Measurements from ENCODE around the gene P2RY14. TPM values are rescaled to one million over a fixed set of nuclear protein-coding genes. Genes with fewer than 3 reads are reported as not detected.

P2RY14 gene
- total and polyA plus RNA-seq, 2 of the 13 experiments (the other 11 are each of a cell fraction or from before 2014, with no cell fraction given), result not detected

DNA sequence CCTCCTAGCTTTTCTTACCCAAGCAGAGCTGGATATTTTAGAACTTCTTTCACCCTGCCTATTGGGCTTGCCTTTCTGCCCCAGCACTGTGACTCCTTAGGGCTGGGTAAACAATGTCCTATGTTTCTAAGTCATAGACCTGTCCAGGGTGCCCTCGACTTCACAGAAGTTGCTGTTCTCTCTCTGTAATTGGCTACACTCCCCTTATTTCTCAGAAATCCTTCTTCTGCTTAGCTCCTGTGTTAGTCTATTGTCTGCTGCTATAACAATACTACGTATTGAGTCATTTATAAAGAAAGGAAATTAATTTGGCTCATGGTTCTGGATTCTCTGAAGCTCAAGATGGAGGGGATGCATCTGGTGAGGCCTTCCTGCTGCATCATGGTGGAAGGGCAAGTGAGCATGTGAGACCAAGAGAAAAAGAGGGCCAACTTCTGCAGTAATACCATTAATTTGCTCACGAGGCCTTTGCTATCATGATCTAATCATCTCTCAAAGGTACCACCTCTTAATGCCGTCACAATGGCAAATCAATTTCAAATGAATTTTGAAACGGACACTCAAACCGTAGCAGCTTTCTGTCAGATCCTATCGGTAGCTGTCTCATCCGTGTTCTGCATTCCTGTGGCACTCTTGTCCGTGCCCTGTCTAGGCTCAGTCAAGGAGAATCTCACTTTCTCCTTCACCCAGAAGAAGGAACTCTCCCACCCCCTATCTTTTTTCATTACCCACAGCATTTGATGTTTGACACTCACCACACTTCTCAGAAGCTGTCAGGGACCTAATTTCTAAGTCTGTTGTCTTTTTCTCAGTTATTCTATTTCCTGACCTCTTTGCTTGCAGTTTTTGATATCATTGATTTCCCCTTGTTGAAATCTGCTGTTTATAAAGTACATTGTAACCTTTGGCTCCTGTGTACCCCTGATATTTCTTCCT, 53.0 kb downstream of the P2RY14 start:
- Histone ChIP-seq H4K20me1 (ENCODE audit: insufficient read depth, low read length) (no peaks in the 10 kb centered on the region), H3K79me2 (ENCODE audit: insufficient read depth, low read length) (no peaks in the 10 kb centered on the region), H3K4me2 (ENCODE audit: low read depth, low read length) (no peak overlapping the region), H3K36me3 (replicated peaks in 1 of 2; ENCODE audit: control insufficient read depth in 1 of 2, insufficient read depth in 2 of 2, low read length in 2 of 2) (no peaks in the 10 kb centered on the region), H3K4me3 (replicated peaks in 1 of 3; ENCODE audit: insufficient read depth in 1 of 3, low read depth in 2 of 3, low read length in 3 of 3) (no peak overlapping the region), H3K27me3 (ENCODE audit: control insufficient read depth in 1 of 2, insufficient read depth in 2 of 2, low read length in 2 of 2) (no peaks in the 10 kb centered on the region; a peak in 1 of 5 replicates), H3K9ac (ENCODE audit: insufficient read depth, low read depth, low read length) (no peak overlapping the region), H3K4me1 (ENCODE audit: insufficient read depth, low read length) (peaks cover 34% of the 10 kb centered on the region), H3K27ac (ENCODE audit: extremely low read length, insufficient read depth, low read length) (no peak overlapping the region), H2AFZ (ENCODE audit: low read length) (no peak overlapping the region), H3K9me3 (ENCODE audit: low read length) (peaks cover 6% of the 10 kb centered on the region; the same call in 1 of the 2 replicates)
- intact Hi-C loops (cut with micrococcal nuclease; ENCODE audit: unreplicated experiment), result no loop called here
- no peak for DNase-seq (ENCODE audit: low spot score)
- WGBS (ENCODE audit: low lambda C conversion rate), result 81% methylated on average over 9 of the region's 9 CpGs
- ChIA-PET POLR2A (interaction anchor here (0.8 to 1.4 kb wide), 2 partner anchors 47 to 56 kb away, joined by 3 to 4 read pairs; no protein-coding TSS in a partner anchor), CTCF (ENCODE audit: low intra/inter-chr PET ratio, low total read pairs) (interaction anchor here (1.4 kb wide), 1 partner anchor 102 kb away, joined by 3 read pairs; no protein-coding TSS in a partner anchor)
- in situ Hi-C loops (cut with HindIII; ENCODE audit: extremely low pct_ligation_motif_present, low pct_unique_long_range_greater_than_20kb), result loop anchor here (5.0 kb wide), 2 partner anchors 53 to 57 kb away; no protein-coding TSS in a partner anchor
- no TSS peak for BruUV-seq (replicated peaks)
- no peak for FAIRE-seq
- no peak for TF ChIP-seq NR2F6 (IDR thresholded peaks at IDR 0.05)
- TF ChIP-seq NR2F6 (CRISPR knock-in tag; IDR thresholded peaks at IDR 0.05), result no peak
- TF ChIP-seq NFKB2 (CRISPR knock-in tag; IDR thresholded peaks at IDR 0.05; ENCODE audit: borderline replicate concordance), result no peak
- TF ChIP-seq ZNF251 (CRISPR knock-in tag; IDR thresholded peaks at IDR 0.05), result no peak
- TF ChIP-seq ZNF136 (CRISPR knock-in tag; IDR thresholded peaks at IDR 0.05; ENCODE audit: low read depth), result no peak
- no peak for TF ChIP-seq MEIS1 (CRISPR knock-in tag; IDR thresholded peaks at IDR 0.05; ENCODE audit: borderline replicate concordance)
- TF ChIP-seq, protein P1, sequence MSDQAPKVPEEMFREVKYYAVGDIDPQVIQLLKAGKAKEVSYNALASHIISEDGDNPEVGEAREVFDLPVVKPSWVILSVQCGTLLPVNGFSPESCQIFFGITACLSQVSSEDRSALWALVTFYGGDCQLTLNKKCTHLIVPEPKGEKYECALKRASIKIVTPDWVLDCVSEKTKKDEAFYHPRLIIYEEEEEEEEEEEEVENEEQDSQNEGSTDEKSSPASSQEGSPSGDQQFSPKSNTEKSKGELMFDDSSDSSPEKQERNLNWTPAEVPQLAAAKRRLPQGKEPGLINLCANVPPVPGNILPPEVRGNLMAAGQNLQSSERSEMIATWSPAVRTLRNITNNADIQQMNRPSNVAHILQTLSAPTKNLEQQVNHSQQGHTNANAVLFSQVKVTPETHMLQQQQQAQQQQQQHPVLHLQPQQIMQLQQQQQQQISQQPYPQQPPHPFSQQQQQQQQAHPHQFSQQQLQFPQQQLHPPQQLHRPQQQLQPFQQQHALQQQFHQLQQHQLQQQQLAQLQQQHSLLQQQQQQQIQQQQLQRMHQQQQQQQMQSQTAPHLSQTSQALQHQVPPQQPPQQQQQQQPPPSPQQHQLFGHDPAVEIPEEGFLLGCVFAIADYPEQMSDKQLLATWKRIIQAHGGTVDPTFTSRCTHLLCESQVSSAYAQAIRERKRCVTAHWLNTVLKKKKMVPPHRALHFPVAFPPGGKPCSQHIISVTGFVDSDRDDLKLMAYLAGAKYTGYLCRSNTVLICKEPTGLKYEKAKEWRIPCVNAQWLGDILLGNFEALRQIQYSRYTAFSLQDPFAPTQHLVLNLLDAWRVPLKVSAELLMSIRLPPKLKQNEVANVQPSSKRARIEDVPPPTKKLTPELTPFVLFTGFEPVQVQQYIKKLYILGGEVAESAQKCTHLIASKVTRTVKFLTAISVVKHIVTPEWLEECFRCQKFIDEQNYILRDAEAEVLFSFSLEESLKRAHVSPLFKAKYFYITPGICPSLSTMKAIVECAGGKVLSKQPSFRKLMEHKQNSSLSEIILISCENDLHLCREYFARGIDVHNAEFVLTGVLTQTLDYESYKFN (CRISPR knock-in tag; conservative IDR thresholded peaks at IDR 0.05), result no peak
- no peak for TF ChIP-seq ZSCAN9 (CRISPR knock-in tag; IDR thresholded peaks at IDR 0.05; ENCODE audit: borderline replicate concordance)
- no peak for TF ChIP-seq ZNF737 (CRISPR knock-in tag; IDR thresholded peaks at IDR 0.05; ENCODE audit: borderline replicate concordance)
- no peak for TF ChIP-seq ARNTL (CRISPR knock-in tag; IDR thresholded peaks at IDR 0.05)
- no peak for TF ChIP-seq ZNF138 (CRISPR knock-in tag; IDR thresholded peaks at IDR 0.05; ENCODE audit: low read depth)
- no peak for ATAC-seq

Measured in HepG2 (cell line).